ENCODE results near the gene CUL2.

The CUL2 gene

GRCh38 chr10:35090162-35090954 lies at the start of gene CUL2:
Gene CUL2 (minus strand): TSS chr10:35090341. CDS start chr10:35071317, 19,024 bp downstream.
- peaks cover 52% of the 10 kb centered on the region for H3K4me1 Mint-ChIP-seq (ENCODE audit: low read depth)
- peak within 1 kb of the TSS; percentile 88 for H3K27ac Mint-ChIP-seq
- H3K27me3 Mint-ChIP-seq = peaks cover under 1% of the 10 kb centered on the region
- peak within 1 kb of the TSS; percentile 85 for H3K4me3 Mint-ChIP-seq
- intact Hi-C loops (cut with micrococcal nuclease) = no loop called here
- H3K36me3 Mint-ChIP-seq (ENCODE audit: low read depth) = peaks cover 12% of the 10 kb centered on the region
- no peaks in the 10 kb centered on the region for H3K9me3 Mint-ChIP-seq

GRCh38 chr10:35136263-35136815 lies 46.2 kb upstream of the CUL2 start:
- H3K4me3 Mint-ChIP-seq = no peak overlapping the region
- H3K9me3 Mint-ChIP-seq = no peaks in the 10 kb centered on the region
- H3K27ac Mint-ChIP-seq = peak overlapping the region; percentile 4
- H3K4me1 Mint-ChIP-seq (ENCODE audit: low read depth) = no peaks in the 10 kb centered on the region
- intact Hi-C loops (cut with micrococcal nuclease) = no loop called here
- no peaks in the 10 kb centered on the region for H3K36me3 Mint-ChIP-seq (ENCODE audit: low read depth)
- H3K27me3 Mint-ChIP-seq = no peaks in the 10 kb centered on the region

- intact Hi-C loops (cut with micrococcal nuclease) = no loop called here
- no peaks in the 10 kb centered on the region for H3K27me3 Mint-ChIP-seq
- H3K27ac Mint-ChIP-seq = peak overlapping the region; percentile 4
- no peaks in the 10 kb centered on the region for H3K4me1 Mint-ChIP-seq (ENCODE audit: low read depth)
- no peaks in the 10 kb centered on the region for H3K36me3 Mint-ChIP-seq (ENCODE audit: low read depth)
- no peaks in the 10 kb centered on the region for H3K9me3 Mint-ChIP-seq
- no peak overlapping the region for H3K4me3 Mint-ChIP-seq
Measured at GRCh38 chr10:35135861-35136260, 45.7 kb upstream of the CUL2 start.

- Mint-ChIP-seq H3K4me3 (no peak overlapping the region), H3K27ac (no peak overlapping the region), H3K27me3 (no peaks in the 10 kb centered on the region), H3K4me1 (ENCODE audit: low read depth) (peaks cover 4% of the 10 kb centered on the region), H3K36me3 (ENCODE audit: low read depth) (no peaks in the 10 kb centered on the region), H3K9me3 (no peaks in the 10 kb centered on the region)
- intact Hi-C loops (cut with micrococcal nuclease) = no loop called here
Measured at GRCh38 chr10:35133586-35133985, 43.4 kb upstream of the CUL2 start.

- intact Hi-C loops (cut with micrococcal nuclease) = no loop called here
- H3K4me1 Mint-ChIP-seq (ENCODE audit: low read depth) = peaks cover 12% of the 10 kb centered on the region
- H3K27ac Mint-ChIP-seq = no peak overlapping the region
- no peak overlapping the region for H3K4me3 Mint-ChIP-seq
- no peaks in the 10 kb centered on the region for H3K27me3 Mint-ChIP-seq
- H3K9me3 Mint-ChIP-seq = no peaks in the 10 kb centered on the region
- peaks cover 5% of the 10 kb centered on the region for H3K36me3 Mint-ChIP-seq (ENCODE audit: low read depth)
Measured at GRCh38 chr10:35132727-35133126, 42.6 kb upstream of the CUL2 start.

GRCh38 chr10:35130663-35131062 lies 40.5 kb upstream of the CUL2 start:
- intact Hi-C loops (cut with micrococcal nuclease) = no loop called here
- Mint-ChIP-seq H3K9me3 (no peaks in the 10 kb centered on the region), H3K4me3 (no peak overlapping the region), H3K27ac (no peak overlapping the region), H3K36me3 (ENCODE audit: low read depth) (peaks cover 15% of the 10 kb centered on the region), H3K4me1 (ENCODE audit: low read depth) (peaks cover 19% of the 10 kb centered on the region), H3K27me3 (no peaks in the 10 kb centered on the region)

- intact Hi-C loops (cut with micrococcal nuclease) = loop anchor here (10.0 kb wide), 1 partner anchor 206 kb away; the partner anchor contains the start of gene CCNY
- peaks cover 20% of the 10 kb centered on the region for H3K4me1 Mint-ChIP-seq (ENCODE audit: low read depth)
- no peaks in the 10 kb centered on the region for H3K9me3 Mint-ChIP-seq
- no peaks in the 10 kb centered on the region for H3K27me3 Mint-ChIP-seq
- no peak overlapping the region for H3K4me3 Mint-ChIP-seq
- peaks cover 15% of the 10 kb centered on the region for H3K36me3 Mint-ChIP-seq (ENCODE audit: low read depth)
- no peak overlapping the region for H3K27ac Mint-ChIP-seq
Measured at GRCh38 chr10:35129185-35129674, 39.1 kb upstream of the CUL2 start.

GRCh38 chr10:35127289-35127891 lies 37.2 kb upstream of the CUL2 start:
- peaks cover 15% of the 10 kb centered on the region for H3K36me3 Mint-ChIP-seq (ENCODE audit: low read depth)
- peaks cover 27% of the 10 kb centered on the region for H3K4me1 Mint-ChIP-seq (ENCODE audit: low read depth)
- H3K9me3 Mint-ChIP-seq = no peaks in the 10 kb centered on the region
- intact Hi-C loops (cut with micrococcal nuclease) = loop anchor here (1.0 to 10.0 kb wide), 4 partner anchors 64 to 323 kb away; partner anchors contain the start of gene CCNY
- no peaks in the 10 kb centered on the region for H3K27me3 Mint-ChIP-seq
- H3K4me3 Mint-ChIP-seq = peak overlapping the region; percentile 84
- peak overlapping the region; percentile 98 for H3K27ac Mint-ChIP-seq

GRCh38 chr10:35126530-35127288 lies 36.6 kb upstream of the CUL2 start, which contains the start of gene CREM:
Gene CREM (plus strand): TSS chr10:35126846. CDS start chr10:35137836, 10,990 bp downstream.
- H3K4me3 Mint-ChIP-seq = peak within 1 kb of the TSS; percentile 84

GRCh38 chr10:35126062-35126529 lies 36.0 kb upstream of the CUL2 start:
- Mint-ChIP-seq H3K36me3 (ENCODE audit: low read depth) (peaks cover 15% of the 10 kb centered on the region), H3K27ac (peak overlapping the region; percentile 98), H3K9me3 (no peaks in the 10 kb centered on the region), H3K27me3 (no peaks in the 10 kb centered on the region), H3K4me3 (peak overlapping the region; percentile 73), H3K4me1 (ENCODE audit: low read depth) (peaks cover 27% of the 10 kb centered on the region)
- intact Hi-C loops (cut with micrococcal nuclease) = loop anchor here (2.0 to 10.0 kb wide), 2 partner anchors 209 to 325 kb away; partner anchors contain the start of gene CCNY

More at GRCh38 chr10:35126530-35127288, 36.6 kb upstream of the CUL2 start, which contains the start of gene CREM:
- no peaks in the 10 kb centered on the region for H3K27me3 Mint-ChIP-seq
- intact Hi-C loops (cut with micrococcal nuclease) = loop anchor here (1.0 to 10.0 kb wide), 4 partner anchors 65 to 324 kb away; partner anchors contain the start of gene CCNY
- H3K4me1 Mint-ChIP-seq (ENCODE audit: low read depth) = peaks cover 27% of the 10 kb centered on the region
- H3K9me3 Mint-ChIP-seq = no peaks in the 10 kb centered on the region
- peak within 1 kb of the TSS; percentile 98 for H3K27ac Mint-ChIP-seq
- peaks cover 15% of the 10 kb centered on the region for H3K36me3 Mint-ChIP-seq (ENCODE audit: low read depth)

GRCh38 chr10:35124540-35124939 lies 34.4 kb upstream of the CUL2 start:
- H3K4me1 Mint-ChIP-seq (ENCODE audit: low read depth) = peaks cover 27% of the 10 kb centered on the region
- no peak overlapping the region for H3K4me3 Mint-ChIP-seq
- intact Hi-C loops (cut with micrococcal nuclease) = loop anchor here (10.0 kb wide), 1 partner anchor 210 kb away; the partner anchor contains the start of gene CCNY
- H3K36me3 Mint-ChIP-seq (ENCODE audit: low read depth) = peaks cover 15% of the 10 kb centered on the region
- no peaks in the 10 kb centered on the region for H3K9me3 Mint-ChIP-seq
- no peaks in the 10 kb centered on the region for H3K27me3 Mint-ChIP-seq
- no peak overlapping the region for H3K27ac Mint-ChIP-seq

GRCh38 chr10:35119378-35119777 lies 29.2 kb upstream of the CUL2 start:
- intact Hi-C loops (cut with micrococcal nuclease) = no loop called here

GRCh38 chr10:35112571-35112970 lies 22.4 kb upstream of the CUL2 start:
- intact Hi-C loops (cut with micrococcal nuclease) = no loop called here
- no peaks in the 10 kb centered on the region for H3K4me1 Mint-ChIP-seq (ENCODE audit: low read depth)
- no peaks in the 10 kb centered on the region for H3K9me3 Mint-ChIP-seq
- no peak overlapping the region for H3K27ac Mint-ChIP-seq
- no peak overlapping the region for H3K4me3 Mint-ChIP-seq
- H3K27me3 Mint-ChIP-seq = peaks cover 10% of the 10 kb centered on the region
- no peaks in the 10 kb centered on the region for H3K36me3 Mint-ChIP-seq (ENCODE audit: low read depth)

More at GRCh38 chr10:35119378-35119777, 29.2 kb upstream of the CUL2 start:
- peaks cover 7% of the 10 kb centered on the region for H3K4me1 Mint-ChIP-seq (ENCODE audit: low read depth)
- H3K27ac Mint-ChIP-seq = no peak overlapping the region
- H3K36me3 Mint-ChIP-seq (ENCODE audit: low read depth) = no peaks in the 10 kb centered on the region
- H3K9me3 Mint-ChIP-seq = no peaks in the 10 kb centered on the region
- H3K4me3 Mint-ChIP-seq = no peak overlapping the region
- H3K27me3 Mint-ChIP-seq = peaks cover 10% of the 10 kb centered on the region

All from dendritic cell treated with granulocyte-macrophage colony-stimulating factor and Interleukin-4, amounts not matched to agents 40 ng/mL and 50 ng/mL, for 4 days (primary cell).